Stimulated activated CD4-positive, alpha-beta T cell treated with anti-CD3 and anti-CD28 coated beads, Interleukin-1b, Interleukin-23, amount 100 ng/mL, for 1 hour (primary cell): ENCODE measurements around the gene TXNL1.

Source experiments
- DNase-seq, 2 donors: peaks; one replicate each; pipeline ENCODE4 v3.0.0-alpha.2; 2020; ENCODE audit warnings: low read depth in 2 of 2

The TXNL1 gene

DNA sequence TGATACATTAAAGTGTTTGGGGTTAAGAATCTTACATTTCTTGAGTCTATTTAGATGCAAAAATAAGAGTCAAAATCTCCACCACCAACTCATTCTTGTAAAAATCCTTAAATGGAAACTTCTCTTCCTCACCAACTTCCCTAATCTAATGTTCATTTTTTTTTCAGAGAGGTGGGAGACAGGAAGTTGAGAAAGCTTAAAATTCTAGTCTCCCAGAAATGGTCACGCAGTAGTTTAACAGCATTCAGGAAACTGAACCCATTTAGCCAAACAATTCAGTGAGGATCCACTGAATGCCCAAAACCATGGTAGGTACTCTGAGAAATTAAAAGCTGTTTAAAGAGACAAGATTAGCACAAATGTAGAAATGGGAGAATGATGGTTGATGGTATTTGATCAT is 69.0 kb downstream of the TXNL1 start:
- DNase-seq: no peak

DNA sequence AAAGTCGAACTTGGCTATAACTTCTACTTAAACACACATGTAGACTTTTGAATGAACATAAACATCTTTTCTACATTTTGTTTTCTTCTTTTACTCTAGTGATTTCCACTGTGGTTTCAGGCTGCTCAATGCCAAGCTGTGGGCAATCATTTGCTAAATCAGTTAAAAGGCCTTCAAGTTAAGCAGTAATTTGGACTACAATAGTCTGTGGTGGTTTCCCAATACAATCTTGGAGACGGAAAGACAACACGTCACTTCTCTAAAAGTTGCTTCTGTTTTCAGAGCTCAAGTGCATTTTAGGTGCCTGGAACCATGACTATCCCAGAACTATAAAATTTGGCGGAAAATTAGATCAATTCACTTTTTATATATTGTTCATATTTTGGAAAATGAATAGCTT is 69.4 kb downstream of the TXNL1 start:
- DNase-seq: no peak

DNA sequence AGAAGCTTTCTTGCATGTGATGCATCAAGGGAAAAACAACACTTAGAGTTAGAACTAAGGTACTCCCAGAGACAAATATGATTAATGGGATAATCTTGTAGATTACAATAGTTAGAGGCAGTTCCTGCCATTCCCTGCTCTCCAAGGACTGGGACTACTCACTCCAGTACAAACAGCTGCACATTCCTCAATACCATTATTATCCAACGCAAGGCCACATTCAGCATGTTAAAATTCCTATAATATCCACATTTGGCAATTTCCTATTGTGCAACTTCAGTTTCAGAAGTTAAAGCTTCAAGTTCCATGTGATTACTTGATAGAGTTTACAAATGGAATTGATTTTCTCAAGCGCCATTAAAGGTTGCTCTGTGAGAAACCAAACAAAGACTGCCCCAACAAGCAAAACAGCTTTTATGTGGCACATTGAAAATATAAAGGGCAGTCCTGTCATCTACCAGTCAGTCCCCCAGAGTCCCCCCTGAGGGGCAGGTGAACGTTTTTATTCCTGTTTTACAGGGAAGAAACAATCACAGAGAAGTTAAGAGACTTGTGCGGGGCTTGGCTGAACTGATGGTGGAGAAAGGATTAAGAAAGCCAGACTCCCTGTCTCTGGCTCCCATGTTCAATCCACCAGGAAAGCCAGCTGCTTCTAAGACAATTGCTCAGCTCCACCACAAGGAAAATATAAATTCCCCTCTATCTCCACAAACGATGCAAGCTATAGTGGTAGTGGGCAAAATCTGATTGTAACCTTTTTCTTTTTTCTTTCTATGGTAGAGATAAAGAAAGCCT is 72.6 kb downstream of the TXNL1 start:
- no peak for DNase-seq

DNA sequence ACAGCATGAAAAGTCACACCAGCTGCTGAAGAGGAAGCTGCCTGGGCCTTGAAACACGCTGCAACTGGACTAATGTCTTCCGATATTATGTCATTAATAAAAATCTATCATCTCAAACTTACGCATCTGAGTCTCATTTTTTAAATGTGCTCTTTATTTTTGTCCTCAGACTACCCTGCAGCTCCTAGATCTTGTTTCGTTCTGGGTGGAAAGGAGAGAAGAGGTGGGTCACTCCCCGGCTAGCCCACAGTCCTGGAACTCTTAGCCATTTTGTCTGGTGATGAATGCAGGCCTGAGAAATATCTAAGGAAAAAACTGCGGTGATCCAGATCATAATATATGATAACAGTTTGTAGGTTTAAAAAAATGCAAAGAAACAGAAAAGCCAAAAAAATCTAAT is 73.3 kb downstream of the TXNL1 start:
- DNase-seq: no peak

DNA sequence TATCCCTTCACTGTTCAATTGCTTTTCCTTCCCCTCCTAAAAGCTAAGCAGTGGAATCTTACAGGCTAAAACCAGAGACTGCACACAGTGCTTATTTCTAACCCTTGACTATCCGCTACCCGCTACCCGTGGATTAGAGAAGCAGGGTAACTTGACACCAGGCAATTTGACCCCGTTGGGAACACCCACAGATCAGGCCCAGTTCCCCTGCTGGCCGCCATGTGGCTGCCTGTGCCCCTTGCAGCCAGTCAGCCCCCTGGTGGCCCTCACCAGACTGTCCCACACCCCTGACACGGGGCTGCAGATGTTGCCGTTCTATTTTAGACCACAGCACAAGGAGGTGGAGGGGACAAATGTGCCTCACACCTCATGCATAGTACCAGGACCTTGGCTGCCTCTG is 74.8 kb downstream of the TXNL1 start:
- no peak for DNase-seq

DNA sequence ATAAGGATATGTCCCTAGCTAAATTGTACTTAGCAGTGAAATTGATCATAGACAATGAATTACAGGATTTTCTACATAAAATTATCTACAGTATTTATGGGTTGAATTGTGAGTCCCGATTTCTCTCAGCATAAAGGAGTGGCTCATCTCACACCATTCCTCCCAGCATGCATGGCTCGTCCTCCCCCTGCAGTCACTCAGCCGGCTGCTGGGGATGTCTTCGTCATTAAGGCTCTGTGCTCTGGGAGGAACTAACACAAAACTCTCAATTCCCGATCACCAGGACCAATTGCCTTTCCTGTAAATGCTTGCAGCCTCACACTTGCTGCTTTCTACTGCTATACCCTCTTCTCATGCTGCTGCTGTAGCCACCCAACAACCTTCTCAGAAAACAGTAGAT is 75.9 kb downstream of the TXNL1 start:
- DNase-seq: no peak

DNA sequence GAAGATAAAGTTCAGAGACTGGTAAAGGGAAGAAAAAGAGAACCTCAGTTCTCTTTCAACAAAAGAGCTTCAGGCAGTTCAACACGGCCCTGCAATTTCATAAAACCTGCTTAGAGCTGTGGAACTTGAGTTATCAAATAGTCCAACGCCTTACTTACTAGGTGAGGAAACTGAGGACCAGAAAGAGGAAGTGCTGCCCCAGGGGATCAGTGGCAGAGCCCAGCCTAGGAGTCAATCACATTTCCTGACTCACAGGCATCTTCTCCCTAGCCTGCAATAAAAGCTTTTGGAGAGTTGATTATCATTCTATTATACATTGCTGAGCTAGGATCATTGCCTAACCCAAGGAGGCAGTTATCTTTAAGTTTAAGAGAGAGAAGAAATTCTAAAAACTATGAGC is 77.4 kb downstream of the TXNL1 start:
- DNase-seq: no peak

DNA sequence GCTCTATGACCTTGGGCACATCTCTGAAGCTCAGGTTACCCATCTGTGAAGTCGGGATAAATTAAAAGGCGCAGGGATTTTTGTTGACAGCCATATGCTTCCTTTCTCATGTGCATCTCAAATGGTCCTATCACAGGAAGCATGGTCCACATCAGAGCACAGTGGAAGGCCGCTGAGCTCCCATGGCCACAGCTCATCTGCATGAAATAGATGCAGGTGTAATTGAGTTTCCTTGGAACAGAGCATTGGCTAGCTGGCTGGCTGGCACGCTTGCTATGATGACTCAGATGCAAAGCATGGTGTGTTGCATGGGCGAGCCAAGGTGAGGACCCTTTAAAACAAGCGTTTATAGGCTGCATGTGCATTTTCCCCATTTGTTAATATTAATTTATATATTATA is 79.3 kb downstream of the TXNL1 start:
- DNase-seq: no peak

DNA sequence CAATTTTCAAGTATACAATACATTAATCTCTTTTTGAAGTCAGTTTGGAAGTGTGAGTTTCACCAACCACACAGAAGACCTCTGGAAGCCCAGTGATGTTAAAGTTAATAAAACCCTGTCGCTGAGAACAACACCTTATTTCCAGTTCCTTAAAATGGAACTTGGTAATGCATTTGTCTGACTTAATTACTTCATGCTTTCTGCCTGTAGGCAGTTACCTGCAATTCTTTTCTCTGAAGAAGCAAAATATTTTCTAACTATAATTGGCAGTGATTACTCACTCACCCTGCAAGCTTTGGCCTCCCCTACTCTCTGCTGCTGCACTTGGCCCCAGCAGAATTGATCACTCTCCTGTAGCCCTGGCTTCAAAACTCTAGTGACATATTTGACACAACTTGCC is 81.5 kb downstream of the TXNL1 start:
- no peak for DNase-seq

DNA sequence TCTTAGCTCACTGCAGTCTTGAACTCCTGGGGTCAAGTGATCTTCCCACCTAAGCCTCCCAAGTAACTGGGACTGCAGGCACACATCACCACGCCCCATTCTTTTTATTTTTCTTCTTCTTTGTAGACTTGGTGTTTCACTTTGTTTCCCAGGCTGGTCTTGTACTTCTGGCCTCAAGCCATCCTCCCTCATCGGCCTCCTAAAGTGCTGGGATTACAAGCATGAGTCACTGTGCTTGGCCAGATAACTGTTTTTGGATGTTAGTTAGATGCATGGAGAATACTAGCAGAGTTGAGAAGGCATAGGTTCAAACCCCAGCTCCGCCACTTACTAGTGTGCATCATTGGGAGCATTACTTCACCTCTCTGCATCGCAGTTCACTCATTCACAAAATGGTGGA is 88.3 kb downstream of the TXNL1 start:
- DNase-seq: no peak
